B cell (primary cell): ENCODE data around the gene ZNF331. TPM values are rescaled to one million over a fixed set of nuclear protein-coding genes. Genes with fewer than 3 reads are reported as not detected.

Experiments used
- ATAC-seq: fragments of 200-7000 bp; cut with Tn5 transposase; one replicate; pipeline ENCODE4 v1.10.0; 2021; ENCODE audit warnings: low read depth, mild to moderate bottlenecking, moderate number of reproducible peaks, moderate library complexity
- CTCF ChIA-PET: fragments of 350-600 bp; sonication (Branson Sonifier 250); formaldehyde crosslinking; loops from one replicate; lab custom pipeline; 2021; ENCODE audit warnings: antibody characterized with exemption, inconsistent platforms; lab: Charles Lee
- POLR2A ChIA-PET: fragments of 350-600 bp; sonication (Branson Sonifier 250); formaldehyde crosslinking; loops from one replicate; lab custom pipeline; 2021; ENCODE audit warnings: antibody characterized with exemption; lab: Charles Lee
- DNase-seq: peaks from one replicate; pipeline ENCODE4 v3.0.0; 2013
- H2AFZ ChIP-seq: 2 replicates; pipeline ENCODE4 v1.6.1; 2012; ENCODE audit warnings: mild to moderate bottlenecking, low read depth, low read length; ENCODE audit not compliant: insufficient read depth, poor library complexity, severe bottlenecking
- H3K27ac ChIP-seq, 2 donors: 1 replicate in 1 of 2; 2 replicates in 1 of 2; pipeline ENCODE4 v1.5.1; 2012 to 2013; ENCODE audit warnings: low read length in 2 of 2, mild to moderate bottlenecking in 2 of 2, moderate library complexity in 1 of 2
- H3K27me3 ChIP-seq, 4 experiments: fragments of 200-600 bp in 1 of 4; sonication (generic) in 1 of 4; replicated peaks in 1 of 4; 1 replicate in 2 of 4; 2 replicates in 2 of 4; pipeline versions ENCODE4 v1.6.1 to v1.7.0; 2013 to 2016; ENCODE audit warnings: low read length in 3 of 4, mild to moderate bottlenecking in 2 of 4, mixed read lengths in 1 of 4, moderate library complexity in 1 of 4; ENCODE audit not compliant: insufficient read depth in 4 of 4, control insufficient read depth in 3 of 4; ENCODE audit errors: control extremely low read depth in 1 of 4
- H3K36me3 ChIP-seq, 2 experiments: replicated peaks in 1 of 2; 1 replicate in 1 of 2; 2 replicates in 1 of 2; pipeline versions ENCODE4 v1.6.1 to v1.7.1; 2013; ENCODE audit warnings: low read length in 1 of 2; ENCODE audit not compliant: insufficient read depth in 2 of 2, control insufficient read depth in 1 of 2; ENCODE audit errors: control extremely low read depth in 1 of 2, extremely low read depth in 1 of 2
- H3K4me1 ChIP-seq, 2 donors: fragments of 200-600 bp in 1 of 2; sonication (generic) in 1 of 2; 1 replicate in 1 of 2; 2 replicates in 1 of 2; pipeline versions ENCODE4 v1.5.1 to v1.6.1; 2013 to 2017; ENCODE audit warnings: low read length in 2 of 2; ENCODE audit not compliant: control insufficient read depth in 2 of 2, insufficient read depth in 2 of 2
- H3K4me2 ChIP-seq: replicated peaks from 2 replicates; pipeline ENCODE3; 2012; ENCODE audit warnings: mild to moderate bottlenecking, low read depth, low read length; ENCODE audit not compliant: poor library complexity, severe bottlenecking
- H3K4me3 ChIP-seq, 5 experiments: fragments of 200-600 bp in 1 of 5; sonication (generic) in 1 of 5; 1 replicate in 3 of 5; 2 replicates in 2 of 5; pipeline versions ENCODE4 v1.5.1 to v1.7.0; 2011 to 2016; ENCODE audit warnings: low read length in 4 of 5, mild to moderate bottlenecking in 4 of 5, low read depth in 2 of 5, control low read depth in 1 of 5, moderate library complexity in 1 of 5; ENCODE audit not compliant: insufficient read depth in 1 of 5; ENCODE audit errors: control extremely low read depth in 1 of 5, extremely low read depth in 1 of 5
- H3K79me2 ChIP-seq: fragments of 200-600 bp; sonication (generic); one replicate; pipeline ENCODE4 v1.6.0; 2016; ENCODE audit warnings: low read length; ENCODE audit not compliant: control insufficient read depth, insufficient read depth
- H3K9ac ChIP-seq: fragments of 200-600 bp; sonication (generic); 2 replicates; pipeline ENCODE4 v1.6.1; 2017; ENCODE audit warnings: mild to moderate bottlenecking, low read length, moderate library complexity
- H3K9me3 ChIP-seq, 3 donors: one replicate each; pipeline versions ENCODE4 v1.6.1 to v1.7.1; 2013; ENCODE audit warnings: low read length in 2 of 3; ENCODE audit not compliant: control insufficient read depth in 2 of 3, insufficient read depth in 1 of 3; ENCODE audit errors: control extremely low read depth in 1 of 3
- H4K20me1 ChIP-seq: 2 replicates; pipeline ENCODE4 v1.6.0; 2012; ENCODE audit warnings: mild to moderate bottlenecking, low read length; ENCODE audit not compliant: insufficient read depth, control insufficient read depth, poor library complexity, severe bottlenecking
- H3K27ac Mint-ChIP-seq: one replicate; pipeline ENCODE4 v1.8.0; 2021; ENCODE audit warnings: mixed read lengths
- H3K27me3 Mint-ChIP-seq: one replicate; pipeline ENCODE4 v1.8.0; 2021; ENCODE audit warnings: mixed read lengths
- H3K4me1 Mint-ChIP-seq: one replicate; pipeline ENCODE4 v1.8.0; 2021; ENCODE audit warnings: mixed read lengths
- H3K4me3 Mint-ChIP-seq: one replicate; pipeline ENCODE4 v1.8.0; 2021; ENCODE audit warnings: mixed read lengths
- H3K9me3 Mint-ChIP-seq: one replicate; pipeline ENCODE4 v1.8.0; 2022; ENCODE audit warnings: mixed read lengths; ENCODE audit not compliant: insufficient read depth
- CTCF ChIP-seq: fragments of 200-600 bp; IDR thresholded peaks from one replicate; pipeline ENCODE4 v1.8.0; 2022; ENCODE audit warnings: antibody characterized with exemption, mild to moderate bottlenecking
- EZH2 ChIP-seq: IDR thresholded peaks from 2 replicates; pipeline ENCODE4 v1.6.1; 2012; ENCODE audit warnings: borderline replicate concordance, low read depth, mild to moderate bottlenecking, moderate library complexity, low read length; ENCODE audit not compliant: insufficient read depth, poor library complexity, severe bottlenecking
- WGBS: methylation state at CpG from one replicate; pipeline ENCODE4 v1.1.5; 2013; ENCODE audit warnings: missing lambda C conversion rate; ENCODE audit not compliant: insufficient coverage; 5-methylcytosine and 5-hydroxymethylcytosine counted together
- intact Hi-C: fragments of 100-400 bp; cut with micrococcal nuclease; formaldehyde crosslinking; loops from one replicate; pipeline ENCODE4 v1.10.0; 2022
- polyA plus RNA-seq: library from polyadenylated mRNA; depleted of rRNA; stranded (reverse); fragments of >200 nt; gene quantifications from 2 replicates; pipeline ENCODE4 v1.2.3, GENCODE V29; 2012
- total RNA-seq, 2 donors: library from RNA; stranded (reverse); fragments of 120-200 nt in 1 of 2; gene quantifications; 1 replicate in 1 of 2; 2 replicates in 1 of 2; pipeline versions ENCODE4 v1.2.3 to v1.2.4, GENCODE V29; 2013 to 2022

ZNF331 gene
- total and polyA plus RNA-seq, 2 donors (not counting 1 experiment from before 2014, with no cell fraction given): 21.6 to 60.1 TPM

- no peak overlapping the region for H3K4me2 ChIP-seq
- no peaks in the 10 kb centered on the region for H3K4me1 ChIP-seq
- no peaks in the 10 kb centered on the region for H3K27me3 ChIP-seq
- no peak overlapping the region for H3K9ac ChIP-seq
- CTCF ChIA-PET: no interaction called here
- no peak overlapping the region for H3K27ac Mint-ChIP-seq
- no peak overlapping the region for H3K4me3 Mint-ChIP-seq
- H3K9me3 ChIP-seq: peaks cover 0 to 3% (median 0%) of the 10 kb centered on the region in 3 donors
- no peaks in the 10 kb centered on the region for H3K27me3 Mint-ChIP-seq
- no peak overlapping the region for H2AFZ ChIP-seq
- H3K79me2 ChIP-seq: no peaks in the 10 kb centered on the region
- no peaks in the 10 kb centered on the region for H3K4me1 Mint-ChIP-seq
- POLR2A ChIA-PET: no interaction called here
- no peaks in the 10 kb centered on the region for H3K36me3 ChIP-seq
- DNase-seq (no peak), ATAC-seq (no peak)
- TF ChIP-seq CTCF (no peak), EZH2 (no peak)
- H3K9me3 Mint-ChIP-seq: no peaks in the 10 kb centered on the region
- H3K27ac ChIP-seq: no peak overlapping the region
- H3K4me3 ChIP-seq: no peak overlapping the region
- whole genome bisulfite sequencing: 95% methylated on average over 9 of the region's 9 CpGs
- H4K20me1 ChIP-seq: no peaks in the 10 kb centered on the region
- intact Hi-C loops: no loop called here
These were observed 88.5 kb downstream of the ZNF331 start for GRCh38 chr19:53626486-53626885.

- TF ChIP-seq EZH2 (no peak), CTCF (no peak)
- H3K9ac ChIP-seq: no peak overlapping the region
- no peak overlapping the region for H3K27ac ChIP-seq
- H3K9me3 ChIP-seq: peaks cover 0 to 3% (median 0%) of the 10 kb centered on the region in 3 donors
- intact Hi-C loops: no loop called here
- H3K27ac Mint-ChIP-seq: no peak overlapping the region
- no peak for ATAC-seq
- H2AFZ ChIP-seq: no peak overlapping the region
- DNase-seq: no peak
- no peak overlapping the region for H3K4me3 ChIP-seq
- no peaks in the 10 kb centered on the region for H3K4me1 Mint-ChIP-seq
- POLR2A ChIA-PET: no interaction called here
- CTCF ChIA-PET: no interaction called here
- no peaks in the 10 kb centered on the region for H3K4me1 ChIP-seq
- no peaks in the 10 kb centered on the region for H4K20me1 ChIP-seq
- H3K9me3 Mint-ChIP-seq: peaks cover 3% of the 10 kb centered on the region
- no peak overlapping the region for H3K4me2 ChIP-seq
- H3K27me3 Mint-ChIP-seq: no peaks in the 10 kb centered on the region
- no peak overlapping the region for H3K4me3 Mint-ChIP-seq
- no peaks in the 10 kb centered on the region for H3K79me2 ChIP-seq
- H3K36me3 ChIP-seq: no peaks in the 10 kb centered on the region
- H3K27me3 ChIP-seq: no peaks in the 10 kb centered on the region
- 90% methylated on average over 4 of the region's 6 CpGs for WGBS
These were observed 89.0 kb downstream of the ZNF331 start for GRCh38 chr19:53626976-53627375.

Other genes with a start within 250 kb of the ZNF331 start
- 16.9 and 17.4 TPM in 2 replicates for gene ZNF845, start 204.4 kb upstream of the ZNF331 start, total RNA-seq
- gene ZNF845, start 204.4 kb upstream of the ZNF331 start, polyA plus RNA-seq: 2.3 and 2.4 TPM in 2 replicates
- gene ZNF525, start 172.4 kb upstream of the ZNF331 start, total RNA-seq: 33.8 and 34.3 TPM in 2 replicates
- 7.5 and 12.9 TPM in 2 replicates for gene ZNF525, start 172.4 kb upstream of the ZNF331 start, polyA plus RNA-seq
- gene ZNF765, start 143.0 kb upstream of the ZNF331 start, total RNA-seq: 24.0 and 26.6 TPM in 2 replicates
- 5.3 and 10.7 TPM in 2 replicates for gene ZNF765, start 143.0 kb upstream of the ZNF331 start, polyA plus RNA-seq
- 14.9 and 18.9 TPM in 2 replicates for gene ZNF761, start 106.2 kb upstream of the ZNF331 start, total RNA-seq
- gene ZNF761, start 106.2 kb upstream of the ZNF331 start, polyA plus RNA-seq: 10.4 and 12.1 TPM in 2 replicates
- 7.8 and 10.8 TPM in 2 replicates for gene ZNF813, start 70.4 kb upstream of the ZNF331 start, total RNA-seq
- gene ZNF813, start 70.4 kb upstream of the ZNF331 start, polyA plus RNA-seq: 1.2 and 1.5 TPM in 2 replicates
- not detected in 2 replicates for gene DPRX, start 93.9 kb downstream of the ZNF331 start, total RNA-seq
- not detected in 2 replicates for gene DPRX, start 93.9 kb downstream of the ZNF331 start, polyA plus RNA-seq